ENCODE results near the gene FAT1. TPM values are rescaled to one million over a fixed set of nuclear protein-coding genes. Genes with fewer than 3 reads are reported as not detected.

The FAT1 gene
- total RNA-seq, 1 donor from 2014 or later: 2.2 TPM

DNA sequence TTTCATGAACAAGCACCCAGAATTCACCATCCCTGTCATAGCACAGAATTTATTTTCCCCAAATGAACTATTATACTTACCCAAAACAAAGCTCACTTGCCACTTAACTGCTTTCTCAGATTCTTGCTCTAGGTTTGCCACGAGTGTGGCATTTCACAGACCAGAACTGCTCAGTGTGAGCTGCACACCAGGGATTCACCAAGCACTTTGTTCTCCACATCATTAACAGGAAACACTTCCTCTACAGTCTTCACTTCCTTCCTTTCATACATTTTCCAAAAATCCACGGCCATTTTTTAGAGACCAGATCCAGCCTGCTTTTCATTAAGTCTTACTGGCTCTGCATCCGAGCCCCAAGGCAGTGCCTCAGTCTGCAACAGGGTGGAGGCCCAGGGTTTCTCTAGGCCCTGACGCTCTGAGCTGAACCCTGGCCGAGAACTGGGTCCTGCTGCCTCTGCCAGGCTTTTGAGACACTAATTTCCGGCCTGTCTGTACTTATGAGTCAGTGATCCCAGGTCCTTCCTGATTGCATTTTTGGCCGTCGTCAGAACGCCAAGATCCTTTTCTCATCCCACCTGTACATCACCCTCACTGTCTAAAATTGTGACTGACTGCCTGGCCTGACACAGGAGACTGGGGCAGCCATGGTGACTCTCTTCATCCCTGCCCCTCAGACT is 100.7 kb downstream of the FAT1 start:
- DNase-seq (ENCODE audit: low read depth, low spot score): no peak

- DNase-seq (ENCODE audit: low read depth, low spot score): no peak
Measured at GRCh38 chr4:186621959-186622553, 101.6 kb downstream of the FAT1 start.

DNA sequence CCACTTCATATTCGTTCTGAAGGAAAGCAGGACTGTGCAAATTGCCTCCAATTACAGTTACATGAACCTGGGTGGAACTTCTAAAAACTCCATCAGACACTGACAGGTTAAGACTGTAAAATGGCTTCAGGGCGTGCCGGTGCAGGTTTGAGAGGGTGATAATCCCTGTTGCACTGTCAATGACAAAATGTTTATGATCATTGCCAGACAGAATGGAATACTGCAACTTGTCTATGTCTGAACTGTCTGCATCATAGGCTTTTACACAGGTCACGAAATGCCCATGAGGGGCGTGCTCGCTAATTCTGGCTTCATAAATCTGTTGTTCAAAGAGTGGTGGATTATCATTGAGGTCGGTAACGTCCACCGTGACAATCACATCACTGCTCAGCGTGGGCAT is 104.6 kb downstream of the FAT1 start:
- DNase-seq (ENCODE audit: low read depth, low spot score): no peak

- no peak for DNase-seq (ENCODE audit: low read depth, low spot score)
Measured at GRCh38 chr4:186617921-186618320, 105.7 kb downstream of the FAT1 start.

DNA sequence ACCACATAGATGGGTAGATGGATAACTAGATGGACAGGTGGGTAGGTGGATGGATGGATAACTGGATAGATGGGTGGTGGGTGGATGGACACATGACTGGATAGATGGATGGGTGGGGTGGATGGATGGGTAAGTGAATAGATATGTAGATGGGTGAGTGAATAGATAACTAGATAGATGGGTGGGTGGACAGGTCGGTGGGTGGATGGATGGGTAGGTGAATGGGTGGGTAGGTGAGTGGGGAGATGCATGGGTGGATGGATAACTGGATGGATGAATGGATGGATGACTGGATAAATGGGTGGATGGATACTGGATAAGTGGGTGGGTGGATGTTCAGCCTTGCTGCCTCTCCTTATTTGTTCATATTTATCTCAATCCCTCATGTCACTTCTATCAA is 116.2 kb downstream of the FAT1 start:
- no peak for DNase-seq (ENCODE audit: low read depth, low spot score)

DNA sequence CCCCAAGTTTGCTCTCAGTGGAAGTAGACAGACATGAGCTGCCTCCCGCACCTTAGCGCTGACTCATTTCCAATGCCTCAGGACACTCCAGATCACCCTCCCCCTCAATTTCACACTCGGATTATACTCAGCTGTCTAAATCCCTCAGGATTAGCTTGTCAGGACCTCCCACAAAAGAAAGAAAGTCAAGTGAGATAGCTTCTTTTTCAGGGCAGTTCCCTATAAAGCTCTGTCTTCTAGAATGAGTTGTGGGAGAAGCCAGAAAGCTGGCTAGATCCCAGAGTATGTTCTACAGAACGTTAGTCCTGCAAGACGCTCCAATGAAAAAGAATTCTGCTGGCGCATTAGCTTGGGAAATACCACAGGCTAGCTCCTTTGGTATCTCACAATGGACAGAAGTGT is 117.1 kb downstream of the FAT1 start:
- DNase-seq (ENCODE audit: low read depth, low spot score): no peak

DNA sequence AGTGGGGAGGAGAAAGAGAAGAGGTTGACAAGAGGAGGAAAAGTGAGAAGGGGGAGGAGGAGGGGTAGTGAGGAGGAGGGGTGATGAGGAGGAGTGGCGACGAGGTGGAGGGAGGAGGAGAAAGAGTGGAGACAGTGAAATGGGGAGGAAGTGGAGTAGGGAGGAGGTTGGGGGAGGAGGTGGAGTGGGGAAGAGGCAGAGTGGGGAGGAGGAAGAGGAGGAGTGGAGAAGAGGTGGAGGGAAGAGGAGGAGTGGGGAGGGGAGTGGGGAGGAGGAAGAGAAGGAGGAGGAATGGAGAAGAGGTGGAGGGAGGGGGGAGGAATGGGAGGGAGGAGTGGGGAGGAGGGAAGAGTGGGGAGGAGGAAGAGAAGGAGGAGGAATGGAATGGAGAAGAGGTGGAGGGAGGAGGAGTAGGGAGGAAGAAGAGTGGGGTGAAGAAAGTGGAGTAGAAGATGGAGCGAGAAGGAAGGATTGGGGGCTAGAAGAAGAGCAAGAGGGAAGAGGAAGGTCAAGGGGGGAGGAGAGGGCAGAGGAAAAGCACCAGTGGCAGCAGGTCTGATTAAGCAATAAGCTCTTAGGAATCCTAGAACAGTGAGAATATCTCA is 118.3 kb downstream of the FAT1 start:
- no peak for DNase-seq (ENCODE audit: low read depth, low spot score)

DNA sequence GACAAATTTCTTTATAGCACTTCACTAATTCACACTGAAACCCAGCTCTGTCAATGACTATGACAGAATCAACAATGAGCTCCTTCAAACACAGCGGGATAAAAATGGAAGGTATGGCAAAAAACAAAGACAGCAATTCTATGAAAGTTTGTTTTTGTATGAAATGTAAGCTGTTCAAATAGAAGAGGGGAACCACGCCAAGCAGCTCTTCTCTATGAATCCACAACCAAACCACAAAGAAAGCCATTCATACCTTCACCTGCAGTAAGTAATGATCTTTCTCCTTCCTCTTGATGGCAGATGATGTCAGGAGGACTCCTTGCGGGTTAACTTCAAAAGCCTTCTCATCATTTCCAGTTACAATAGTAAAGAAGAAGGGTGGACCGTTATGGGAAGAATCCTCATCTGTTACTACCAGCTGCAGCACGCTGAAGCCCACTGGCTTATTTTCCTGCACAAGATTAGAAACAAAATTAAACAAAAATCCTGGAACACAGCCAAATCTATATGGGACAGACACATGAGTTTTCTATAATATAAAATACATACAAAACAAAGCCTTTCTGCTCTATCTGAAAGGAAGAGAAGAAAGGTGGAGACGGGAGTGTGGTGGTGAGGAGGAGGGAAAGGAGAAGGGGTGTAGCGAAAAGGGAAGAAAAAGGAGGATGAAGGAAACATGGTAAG is 119.4 kb downstream of the FAT1 start:
- DNase-seq (ENCODE audit: low read depth, low spot score): no peak

GRCh38 chr4:186602978-186603377 is 120.7 kb downstream of the FAT1 start:
- DNase-seq (ENCODE audit: low read depth, low spot score): no peak

DNA sequence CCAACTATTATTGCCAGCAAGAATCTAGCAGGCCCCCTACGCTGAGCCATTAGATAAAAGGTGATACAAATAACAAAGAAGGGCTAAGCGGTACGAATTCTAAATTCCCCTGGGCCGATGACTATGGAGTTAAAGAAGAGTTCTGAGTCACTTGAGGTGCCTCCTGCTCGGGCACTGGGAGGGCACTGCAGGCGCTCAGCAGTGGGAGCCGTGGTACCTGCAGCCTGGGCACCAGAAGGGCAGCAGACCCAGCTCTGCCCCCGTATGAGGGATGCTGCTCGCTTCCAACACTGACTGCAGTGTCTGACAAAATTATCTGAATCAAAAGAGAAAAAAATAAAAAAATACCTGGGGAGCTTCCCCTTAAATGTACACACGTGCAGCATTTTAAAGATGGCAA is 124.2 kb downstream of the FAT1 start:
- DNase-seq (ENCODE audit: low read depth, low spot score): no peak

DNA sequence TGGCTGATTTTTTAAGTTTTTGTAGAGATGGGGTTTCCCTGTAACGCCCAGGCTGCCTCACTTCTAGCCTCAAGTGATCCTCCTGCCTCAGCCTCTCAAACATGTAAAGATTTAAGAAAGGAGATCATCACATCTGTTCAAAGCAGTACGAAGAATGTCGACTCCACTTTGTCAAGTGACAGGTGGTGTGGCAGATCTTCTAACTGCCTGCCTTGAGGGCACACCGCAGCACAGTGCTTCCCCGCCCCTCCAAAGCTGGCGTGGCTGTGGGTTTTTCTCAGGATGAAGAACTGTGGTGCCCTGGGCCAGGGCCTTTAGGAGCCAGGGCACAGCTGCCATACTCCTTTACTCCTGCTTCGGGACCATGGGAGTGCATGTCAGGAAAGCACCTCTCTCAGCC is 125.0 kb downstream of the FAT1 start:
- no peak for DNase-seq (ENCODE audit: low read depth, low spot score)

GRCh38 chr4:186596850-186597390 is 126.7 kb downstream of the FAT1 start:
- DNase-seq (ENCODE audit: low read depth, low spot score): no peak

GRCh38 chr4:186596346-186596745 is 127.3 kb downstream of the FAT1 start:
- no peak for DNase-seq (ENCODE audit: low read depth, low spot score)

- DNase-seq (ENCODE audit: low read depth, low spot score): no peak
Measured at GRCh38 chr4:186593587-186593973, 130.1 kb downstream of the FAT1 start.

DNA sequence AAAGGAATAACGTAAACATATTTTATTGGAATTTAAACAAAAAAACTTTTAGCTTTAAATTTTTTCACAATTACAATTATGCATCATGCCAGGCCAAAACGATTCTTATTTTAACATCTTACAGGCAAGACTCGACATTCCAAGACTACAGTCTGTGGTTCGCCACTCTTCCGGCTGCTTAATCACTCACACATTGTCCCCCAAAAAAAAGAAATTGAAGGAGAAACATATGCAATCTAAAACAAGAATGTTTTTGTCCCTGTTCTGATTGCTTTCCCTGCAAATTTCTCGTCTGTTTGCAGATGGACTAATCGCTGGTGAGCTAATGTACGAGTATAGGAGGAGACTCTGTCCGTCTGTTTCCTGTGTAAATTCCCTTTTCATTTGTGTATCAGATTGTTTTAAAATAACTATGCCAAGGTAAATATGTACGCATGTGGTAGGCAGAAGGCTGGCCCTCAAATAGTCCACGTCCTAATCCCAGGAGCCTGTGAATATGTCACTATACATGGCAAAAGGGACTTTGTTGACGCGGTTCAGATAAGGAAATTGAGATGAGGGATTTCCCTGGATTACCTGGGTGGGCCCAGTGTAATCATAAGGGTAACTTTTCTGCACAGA is 130.6 kb downstream of the FAT1 start:
- DNase-seq (ENCODE audit: low read depth, low spot score): no peak

DNA sequence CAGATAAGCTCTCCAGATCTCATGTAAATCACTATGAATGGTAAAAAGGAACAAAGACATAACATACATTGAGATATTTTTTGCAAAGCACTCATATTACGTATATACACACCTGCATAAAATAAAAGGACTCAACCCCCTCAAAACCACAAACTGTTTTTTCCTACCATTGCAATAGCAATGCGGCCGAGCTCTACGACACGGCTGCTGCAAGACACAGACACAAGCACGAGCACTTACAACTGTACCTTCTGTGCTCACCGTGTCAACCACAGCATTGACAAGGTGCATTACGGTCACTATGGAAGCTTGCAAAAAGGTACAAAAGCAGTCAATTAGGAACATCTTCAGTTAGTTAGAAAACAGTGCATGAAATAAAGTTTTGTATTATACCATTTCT is 131.2 kb downstream of the FAT1 start:
- no peak for DNase-seq (ENCODE audit: low read depth, low spot score)

GRCh38 chr4:186591651-186592050 is 132.0 kb downstream of the FAT1 start:
- DNase-seq (ENCODE audit: low read depth, low spot score): no peak

GRCh38 chr4:186588503-186588902 is 135.2 kb downstream of the FAT1 start:
- DNase-seq (ENCODE audit: low read depth, low spot score): no peak

- DNase-seq (ENCODE audit: low read depth, low spot score): no peak
Measured at GRCh38 chr4:186587416-186588018, 136.1 kb downstream of the FAT1 start.

- no peak for DNase-seq (ENCODE audit: low read depth, low spot score)
Measured at GRCh38 chr4:186586205-186586604, 137.5 kb downstream of the FAT1 start.

- no peak for DNase-seq (ENCODE audit: low read depth, low spot score)
Measured at GRCh38 chr4:186584912-186585311, 138.7 kb downstream of the FAT1 start.
